SK-N-SH treated with all-trans-retinoic acid at 6 μM for 48 hours (cell line): ENCODE data around the gene TACR2.

Experiments
- ATAC-seq: fragments of 200-7000 bp; cut with Tn5 transposase; 3 replicates; pipeline ENCODE4 v1.9.1; 2020; ENCODE audit warnings: mild to moderate bottlenecking, moderate library complexity
- ARNTL ChIP-seq: fragments of 450-650 bp; formaldehyde crosslinking; IDR thresholded peaks from 2 replicates; pipeline ENCODE4 v1.5.0; 2020; ENCODE audit warnings: low read depth, mild to moderate bottlenecking, moderate library complexity, borderline replicate concordance
- BACH2 ChIP-seq: fragments of 250-450 bp; sonication (Bioruptor Pico); IDR thresholded peaks from 2 replicates; pipeline ENCODE4 v1.9.0; 2021; ENCODE audit warnings: mild to moderate bottlenecking, borderline replicate concordance
- CSDC2 ChIP-seq: fragments of 250-450 bp; sonication (Bioruptor Pico); IDR thresholded peaks from 2 replicates; pipeline ENCODE4 v1.5.0; 2020; ENCODE audit warnings: mild to moderate bottlenecking, moderate library complexity
- ESRRG ChIP-seq: fragments of 250-450 bp; sonication (Bioruptor Pico); IDR thresholded peaks from 2 replicates; pipeline ENCODE4 v1.6.1; 2021; ENCODE audit warnings: mild to moderate bottlenecking
- GLIS3 ChIP-seq: fragments of 250-450 bp; sonication (Bioruptor Pico); IDR thresholded peaks from 2 replicates; pipeline ENCODE4 v1.5.0; 2020; ENCODE audit warnings: mild to moderate bottlenecking, moderate library complexity
- OSR1 ChIP-seq: fragments of 250-450 bp; sonication (Bioruptor Pico); IDR thresholded peaks from 2 replicates; pipeline ENCODE4 v1.8.0; 2022; ENCODE audit warnings: moderate library complexity, mild to moderate bottlenecking, inconsistent platforms
- PPARA ChIP-seq: fragments of 250-450 bp; sonication (Bioruptor Pico); IDR thresholded peaks from 2 replicates; pipeline ENCODE4 v1.5.0; 2020; ENCODE audit warnings: mild to moderate bottlenecking, borderline replicate concordance
- RARB ChIP-seq: fragments of 250-450 bp; sonication (Bioruptor Pico); IDR thresholded peaks from 2 replicates; pipeline ENCODE4 v1.8.0; 2021; ENCODE audit warnings: mild to moderate bottlenecking, moderate library complexity
- SNAI2 ChIP-seq: fragments of 250-450 bp; sonication (Bioruptor Pico); IDR thresholded peaks from 2 replicates; pipeline ENCODE4 v1.5.0; 2020; ENCODE audit warnings: mild to moderate bottlenecking, moderate library complexity
- TCF4 ChIP-seq: fragments of 250-450 bp; sonication (Bioruptor Pico); IDR thresholded peaks from 2 replicates; pipeline ENCODE4 v1.8.0; 2021; ENCODE audit warnings: mild to moderate bottlenecking, moderate library complexity, borderline replicate concordance
- TOX ChIP-seq: fragments of 250-450 bp; sonication (Bioruptor Pico); IDR thresholded peaks from 2 replicates; pipeline ENCODE4 v1.8.0; 2021; ENCODE audit warnings: mild to moderate bottlenecking, moderate library complexity, borderline replicate concordance
- ZC3H10 ChIP-seq: fragments of 250-450 bp; sonication (Bioruptor Pico); IDR thresholded peaks from 2 replicates; pipeline ENCODE4 v1.5.1; 2021; ENCODE audit warnings: mild to moderate bottlenecking, moderate library complexity
- ZFP3 ChIP-seq: fragments of 250-450 bp; sonication (Bioruptor Pico); IDR thresholded peaks from 2 replicates; pipeline ENCODE4 v1.5.0; 2020; ENCODE audit warnings: mild to moderate bottlenecking, moderate library complexity
- ZNF565 ChIP-seq: fragments of 450-650 bp; formaldehyde crosslinking; conservative IDR thresholded peaks from 2 replicates; pipeline ENCODE4 v1.5.0; 2020; ENCODE audit warnings: low read depth, mild to moderate bottlenecking, moderate library complexity
- ZNF70 ChIP-seq: fragments of 450-650 bp; formaldehyde crosslinking; IDR thresholded peaks from 2 replicates; pipeline ENCODE4 v1.5.0; 2020; ENCODE audit warnings: mild to moderate bottlenecking, moderate library complexity
- ZNF8 ChIP-seq: fragments of 450-650 bp; formaldehyde crosslinking; IDR thresholded peaks from 2 replicates; pipeline ENCODE4 v1.5.0; 2020; ENCODE audit warnings: mild to moderate bottlenecking, moderate library complexity
- TF ChIP-seq, protein P1 (sequence below): fragments of 250-450 bp; sonication (Bioruptor Pico); IDR thresholded peaks from 2 replicates; pipeline ENCODE4 v1.5.1; 2020; ENCODE audit warnings: low read depth, mild to moderate bottlenecking, moderate library complexity
- TF ChIP-seq, protein P2 (sequence below): fragments of 250-450 bp; sonication (Bioruptor Pico); IDR thresholded peaks from 2 replicates; pipeline ENCODE4 v1.8.0; 2020; ENCODE audit warnings: mild to moderate bottlenecking, moderate library complexity, borderline replicate concordance
- TF ChIP-seq, protein P3 (sequence below): fragments of 250-450 bp; sonication (Bioruptor Pico); IDR thresholded peaks from 2 replicates; pipeline ENCODE4 v1.8.0; 2021; ENCODE audit warnings: low read depth, mild to moderate bottlenecking, moderate library complexity, borderline replicate concordance
- TF ChIP-seq, protein P4 (sequence below): fragments of 250-450 bp; sonication (Bioruptor Pico); IDR thresholded peaks from 2 replicates; pipeline ENCODE4 v1.5.1; 2021; ENCODE audit warnings: mild to moderate bottlenecking, moderate library complexity
- TF ChIP-seq, protein P5 (sequence below): fragments of 250-450 bp; sonication (Bioruptor Pico); IDR thresholded peaks from 2 replicates; pipeline ENCODE4 v1.5.0; 2020; ENCODE audit warnings: mild to moderate bottlenecking, moderate library complexity

The TACR2 gene

DNA sequence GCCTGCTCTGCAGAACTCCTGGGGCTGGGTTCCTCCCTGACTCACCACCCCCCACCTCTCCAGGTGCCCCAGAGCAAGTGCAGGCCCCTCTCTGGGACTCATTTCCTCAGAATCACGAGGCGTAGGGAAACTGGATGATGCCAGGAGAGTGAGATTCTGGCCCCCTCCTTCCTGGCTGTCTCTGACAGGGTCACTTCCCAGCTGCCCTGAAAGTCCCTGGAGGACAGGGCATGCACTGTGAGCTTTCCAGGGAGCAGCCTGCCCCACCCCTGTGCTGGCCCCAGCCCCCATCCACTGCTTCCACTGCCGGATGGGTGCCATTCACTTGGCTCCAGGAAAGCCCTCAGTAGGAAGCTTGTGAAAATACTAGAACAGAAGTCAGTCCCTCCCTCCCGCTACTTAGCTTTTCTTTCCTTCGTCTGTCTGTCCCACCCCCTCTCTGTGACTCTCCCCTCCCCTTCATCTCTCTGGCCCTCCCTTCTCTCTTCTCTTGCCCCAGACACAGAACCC lies 10.4 kb downstream of the TACR2 start (continued):
- TF ChIP-seq, protein P1, sequence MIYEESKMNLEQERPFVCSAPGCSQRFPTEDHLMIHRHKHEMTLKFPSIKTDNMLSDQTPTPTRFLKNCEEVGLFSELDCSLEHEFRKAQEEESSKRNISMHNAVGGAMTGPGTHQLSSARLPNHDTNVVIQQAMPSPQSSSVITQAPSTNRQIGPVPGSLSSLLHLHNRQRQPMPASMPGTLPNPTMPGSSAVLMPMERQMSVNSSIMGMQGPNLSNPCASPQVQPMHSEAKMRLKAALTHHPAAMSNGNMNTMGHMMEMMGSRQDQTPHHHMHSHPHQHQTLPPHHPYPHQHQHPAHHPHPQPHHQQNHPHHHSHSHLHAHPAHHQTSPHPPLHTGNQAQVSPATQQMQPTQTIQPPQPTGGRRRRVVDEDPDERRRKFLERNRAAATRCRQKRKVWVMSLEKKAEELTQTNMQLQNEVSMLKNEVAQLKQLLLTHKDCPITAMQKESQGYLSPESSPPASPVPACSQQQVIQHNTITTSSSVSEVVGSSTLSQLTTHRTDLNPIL: no peak
- no peak for TF ChIP-seq ESRRG
- TF ChIP-seq TOX (CRISPR knock-in tag): no peak
- no peak for TF ChIP-seq ZFP3 (CRISPR knock-in tag)
- TF ChIP-seq ZNF8 (CRISPR knock-in tag): no peak
- TF ChIP-seq ZNF70 (CRISPR knock-in tag): no peak
- no peak for TF ChIP-seq ARNTL (CRISPR knock-in tag)
- TF ChIP-seq TCF4: no peak

DNA sequence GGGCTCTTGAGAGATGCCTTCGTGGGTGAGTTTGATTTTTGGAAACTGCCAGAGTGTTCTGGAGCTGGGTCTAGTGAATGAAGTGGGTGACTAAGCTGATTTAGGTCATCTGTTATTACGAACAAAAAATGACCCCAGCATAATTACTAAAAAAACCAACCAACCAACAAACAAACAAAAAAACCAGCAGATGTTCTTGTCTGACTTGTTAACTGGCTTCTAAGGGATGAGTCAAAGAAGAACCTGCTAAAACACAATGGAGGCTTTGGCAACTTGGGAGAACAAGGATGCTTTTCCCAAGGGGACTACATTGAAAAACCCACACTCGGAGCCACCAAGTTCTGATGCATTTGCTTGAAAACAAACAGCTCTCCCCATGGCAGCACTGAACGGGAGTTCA lies 11.5 kb downstream of the TACR2 start:
- TF ChIP-seq ZNF8 (CRISPR knock-in tag) (no peak), ESRRG (no peak), OSR1 (CRISPR knock-in tag) (no peak), CSDC2 (CRISPR knock-in tag) (no peak), ZFP3 (CRISPR knock-in tag) (no peak), GLIS3 (no peak), ZC3H10 (CRISPR knock-in tag) (no peak), SNAI2 (CRISPR knock-in tag) (no peak)
- TF ChIP-seq, protein P2, sequence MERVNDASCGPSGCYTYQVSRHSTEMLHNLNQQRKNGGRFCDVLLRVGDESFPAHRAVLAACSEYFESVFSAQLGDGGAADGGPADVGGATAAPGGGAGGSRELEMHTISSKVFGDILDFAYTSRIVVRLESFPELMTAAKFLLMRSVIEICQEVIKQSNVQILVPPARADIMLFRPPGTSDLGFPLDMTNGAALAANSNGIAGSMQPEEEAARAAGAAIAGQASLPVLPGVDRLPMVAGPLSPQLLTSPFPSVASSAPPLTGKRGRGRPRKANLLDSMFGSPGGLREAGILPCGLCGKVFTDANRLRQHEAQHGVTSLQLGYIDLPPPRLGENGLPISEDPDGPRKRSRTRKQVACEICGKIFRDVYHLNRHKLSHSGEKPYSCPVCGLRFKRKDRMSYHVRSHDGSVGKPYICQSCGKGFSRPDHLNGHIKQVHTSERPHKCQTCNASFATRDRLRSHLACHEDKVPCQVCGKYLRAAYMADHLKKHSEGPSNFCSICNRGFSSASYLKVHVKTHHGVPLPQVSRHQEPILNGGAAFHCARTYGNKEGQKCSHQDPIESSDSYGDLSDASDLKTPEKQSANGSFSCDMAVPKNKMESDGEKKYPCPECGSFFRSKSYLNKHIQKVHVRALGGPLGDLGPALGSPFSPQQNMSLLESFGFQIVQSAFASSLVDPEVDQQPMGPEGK (CRISPR knock-in tag): no peak
- TF ChIP-seq, protein P3, sequence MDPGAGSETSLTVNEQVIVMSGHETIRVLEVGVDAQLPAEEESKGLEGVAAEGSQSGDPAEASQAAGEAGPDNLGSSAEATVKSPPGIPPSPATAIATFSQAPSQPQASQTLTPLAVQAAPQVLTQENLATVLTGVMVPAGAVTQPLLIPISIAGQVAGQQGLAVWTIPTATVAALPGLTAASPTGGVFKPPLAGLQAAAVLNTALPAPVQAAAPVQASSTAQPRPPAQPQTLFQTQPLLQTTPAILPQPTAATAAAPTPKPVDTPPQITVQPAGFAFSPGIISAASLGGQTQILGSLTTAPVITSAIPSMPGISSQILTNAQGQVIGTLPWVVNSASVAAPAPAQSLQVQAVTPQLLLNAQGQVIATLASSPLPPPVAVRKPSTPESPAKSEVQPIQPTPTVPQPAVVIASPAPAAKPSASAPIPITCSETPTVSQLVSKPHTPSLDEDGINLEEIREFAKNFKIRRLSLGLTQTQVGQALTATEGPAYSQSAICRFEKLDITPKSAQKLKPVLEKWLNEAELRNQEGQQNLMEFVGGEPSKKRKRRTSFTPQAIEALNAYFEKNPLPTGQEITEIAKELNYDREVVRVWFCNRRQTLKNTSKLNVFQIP (CRISPR knock-in tag): no peak
- TF ChIP-seq, protein P4, sequence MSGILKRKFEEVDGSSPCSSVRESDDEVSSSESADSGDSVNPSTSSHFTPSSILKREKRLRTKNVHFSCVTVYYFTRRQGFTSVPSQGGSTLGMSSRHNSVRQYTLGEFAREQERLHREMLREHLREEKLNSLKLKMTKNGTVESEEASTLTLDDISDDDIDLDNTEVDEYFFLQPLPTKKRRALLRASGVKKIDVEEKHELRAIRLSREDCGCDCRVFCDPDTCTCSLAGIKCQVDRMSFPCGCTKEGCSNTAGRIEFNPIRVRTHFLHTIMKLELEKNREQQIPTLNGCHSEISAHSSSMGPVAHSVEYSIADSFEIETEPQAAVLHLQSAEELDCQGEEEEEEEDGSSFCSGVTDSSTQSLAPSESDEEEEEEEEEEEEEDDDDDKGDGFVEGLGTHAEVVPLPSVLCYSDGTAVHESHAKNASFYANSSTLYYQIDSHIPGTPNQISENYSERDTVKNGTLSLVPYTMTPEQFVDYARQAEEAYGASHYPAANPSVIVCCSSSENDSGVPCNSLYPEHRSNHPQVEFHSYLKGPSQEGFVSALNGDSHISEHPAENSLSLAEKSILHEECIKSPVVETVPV (CRISPR knock-in tag): no peak
- TF ChIP-seq, protein P1: no peak
- ATAC-seq: no peak

DNA sequence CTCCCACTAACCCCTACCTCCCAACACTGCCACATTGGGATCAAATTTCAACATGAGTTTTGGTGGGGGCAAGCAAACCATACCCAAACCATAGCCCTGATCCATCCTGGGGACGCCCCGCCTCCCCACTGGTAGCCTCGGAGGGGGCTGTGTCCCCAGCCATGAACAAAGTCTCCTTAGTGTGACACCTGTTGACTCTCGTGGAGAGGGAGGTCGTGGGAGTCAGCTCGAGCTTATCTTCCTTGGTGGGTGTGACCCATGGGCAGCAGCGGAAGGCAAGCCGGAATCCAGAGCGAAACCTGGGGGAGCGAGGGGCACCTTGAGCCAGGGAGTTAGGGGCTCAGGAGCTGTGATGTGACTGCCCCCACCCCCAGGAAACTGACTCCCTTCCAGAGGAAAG lies 11.9 kb downstream of the TACR2 start:
- no peak for ATAC-seq
- TF ChIP-seq RARB (CRISPR knock-in tag) (no peak), TOX (CRISPR knock-in tag) (no peak), BACH2 (CRISPR knock-in tag) (no peak), ARNTL (CRISPR knock-in tag) (no peak), CSDC2 (CRISPR knock-in tag) (no peak), TCF4 (no peak), ZNF70 (CRISPR knock-in tag) (no peak), ESRRG (no peak), ZC3H10 (CRISPR knock-in tag) (no peak), GLIS3 (no peak)
- TF ChIP-seq, protein P4 (CRISPR knock-in tag): no peak

DNA sequence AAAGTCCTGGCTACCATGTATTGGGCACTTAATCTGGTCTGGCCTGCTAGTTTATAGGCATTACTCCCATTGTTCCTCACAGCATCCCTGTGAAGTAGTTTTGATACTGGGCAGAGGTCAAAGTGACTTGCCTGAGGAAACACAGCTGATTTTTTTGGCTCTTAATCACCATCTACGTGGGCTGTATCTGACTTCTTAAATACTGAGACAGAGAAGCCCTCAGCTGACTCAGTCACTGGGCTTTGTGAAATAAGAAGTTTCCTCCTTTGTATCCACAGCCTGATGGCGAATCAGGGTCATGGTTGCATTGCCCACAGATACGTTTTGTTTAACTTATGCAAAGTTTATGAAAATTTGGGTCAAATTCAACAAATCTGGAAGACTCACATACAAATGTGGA lies 13.2 kb downstream of the TACR2 start:
- ATAC-seq: no peak
- no peak for TF ChIP-seq ZNF565 (CRISPR knock-in tag)
- TF ChIP-seq SNAI2 (CRISPR knock-in tag): no peak
- TF ChIP-seq ZC3H10 (CRISPR knock-in tag): no peak
- TF ChIP-seq, protein P3 (CRISPR knock-in tag): no peak
- no peak for TF ChIP-seq ARNTL (CRISPR knock-in tag)
- no peak for TF ChIP-seq ZNF8 (CRISPR knock-in tag)
- TF ChIP-seq, protein P5, sequence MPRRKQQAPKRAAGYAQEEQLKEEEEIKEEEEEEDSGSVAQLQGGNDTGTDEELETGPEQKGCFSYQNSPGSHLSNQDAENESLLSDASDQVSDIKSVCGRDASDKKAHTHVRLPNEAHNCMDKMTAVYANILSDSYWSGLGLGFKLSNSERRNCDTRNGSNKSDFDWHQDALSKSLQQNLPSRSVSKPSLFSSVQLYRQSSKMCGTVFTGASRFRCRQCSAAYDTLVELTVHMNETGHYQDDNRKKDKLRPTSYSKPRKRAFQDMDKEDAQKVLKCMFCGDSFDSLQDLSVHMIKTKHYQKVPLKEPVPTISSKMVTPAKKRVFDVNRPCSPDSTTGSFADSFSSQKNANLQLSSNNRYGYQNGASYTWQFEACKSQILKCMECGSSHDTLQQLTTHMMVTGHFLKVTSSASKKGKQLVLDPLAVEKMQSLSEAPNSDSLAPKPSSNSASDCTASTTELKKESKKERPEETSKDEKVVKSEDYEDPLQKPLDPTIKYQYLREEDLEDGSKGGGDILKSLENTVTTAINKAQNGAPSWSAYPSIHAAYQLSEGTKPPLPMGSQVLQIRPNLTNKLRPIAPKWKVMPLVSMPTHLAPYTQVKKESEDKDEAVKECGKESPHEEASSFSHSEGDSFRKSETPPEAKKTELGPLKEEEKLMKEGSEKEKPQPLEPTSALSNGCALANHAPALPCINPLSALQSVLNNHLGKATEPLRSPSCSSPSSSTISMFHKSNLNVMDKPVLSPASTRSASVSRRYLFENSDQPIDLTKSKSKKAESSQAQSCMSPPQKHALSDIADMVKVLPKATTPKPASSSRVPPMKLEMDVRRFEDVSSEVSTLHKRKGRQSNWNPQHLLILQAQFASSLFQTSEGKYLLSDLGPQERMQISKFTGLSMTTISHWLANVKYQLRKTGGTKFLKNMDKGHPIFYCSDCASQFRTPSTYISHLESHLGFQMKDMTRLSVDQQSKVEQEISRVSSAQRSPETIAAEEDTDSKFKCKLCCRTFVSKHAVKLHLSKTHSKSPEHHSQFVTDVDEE (CRISPR knock-in tag): no peak
- no peak for TF ChIP-seq PPARA (CRISPR knock-in tag)
